Measurements from ENCODE around the gene PHACTR2. TPM values are rescaled to one million over a fixed set of nuclear protein-coding genes. Genes with fewer than 3 reads are reported as not detected.
A peak's percentile ranks its signal among the peaks of the same experiment; 100 is the strongest.
"Not testable (repeated sequence)": the region's sequence is repeated elsewhere in the genome, so short reads cannot be mapped to it uniquely, and the experiment has no call there.

PHACTR2 gene
- total RNA-seq, 2 experiments from 2014 or later: 13.5 to 14.6 TPM

DNA sequence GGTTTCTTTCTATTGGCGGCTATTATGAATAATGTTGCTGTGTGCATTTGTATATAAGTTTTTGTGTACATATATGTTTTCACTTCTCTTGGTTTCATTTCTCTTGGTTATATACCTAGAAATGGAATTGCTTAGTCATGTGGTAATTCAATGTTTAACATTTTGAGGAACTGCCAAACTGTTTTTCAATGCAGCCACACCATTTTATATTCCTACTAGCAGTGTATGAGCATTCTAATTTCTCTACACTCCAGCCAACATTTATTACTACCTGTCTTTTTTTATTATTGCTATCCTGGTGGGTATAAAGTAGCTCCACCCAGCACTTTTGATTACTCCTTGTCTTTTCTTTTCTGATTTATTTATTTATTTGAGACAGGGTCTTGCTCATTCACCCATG, 54.8 kb downstream of the PHACTR2 start:
- DNase-seq (no peak), ATAC-seq (no peak)
- ChIA-PET CTCF (interaction anchor here (0.9 to 1.0 kb wide), 2 partner anchors 157 to 281 kb away, joined by 3 read pairs; no protein-coding TSS in a partner anchor), POLR2A (no interaction called here)
- TF ChIP-seq, protein P1, sequence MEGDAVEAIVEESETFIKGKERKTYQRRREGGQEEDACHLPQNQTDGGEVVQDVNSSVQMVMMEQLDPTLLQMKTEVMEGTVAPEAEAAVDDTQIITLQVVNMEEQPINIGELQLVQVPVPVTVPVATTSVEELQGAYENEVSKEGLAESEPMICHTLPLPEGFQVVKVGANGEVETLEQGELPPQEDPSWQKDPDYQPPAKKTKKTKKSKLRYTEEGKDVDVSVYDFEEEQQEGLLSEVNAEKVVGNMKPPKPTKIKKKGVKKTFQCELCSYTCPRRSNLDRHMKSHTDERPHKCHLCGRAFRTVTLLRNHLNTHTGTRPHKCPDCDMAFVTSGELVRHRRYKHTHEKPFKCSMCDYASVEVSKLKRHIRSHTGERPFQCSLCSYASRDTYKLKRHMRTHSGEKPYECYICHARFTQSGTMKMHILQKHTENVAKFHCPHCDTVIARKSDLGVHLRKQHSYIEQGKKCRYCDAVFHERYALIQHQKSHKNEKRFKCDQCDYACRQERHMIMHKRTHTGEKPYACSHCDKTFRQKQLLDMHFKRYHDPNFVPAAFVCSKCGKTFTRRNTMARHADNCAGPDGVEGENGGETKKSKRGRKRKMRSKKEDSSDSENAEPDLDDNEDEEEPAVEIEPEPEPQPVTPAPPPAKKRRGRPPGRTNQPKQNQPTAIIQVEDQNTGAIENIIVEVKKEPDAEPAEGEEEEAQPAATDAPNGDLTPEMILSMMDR (IDR thresholded peaks at IDR 0.05): no peak
- H3K4me1 Mint-ChIP-seq (ENCODE audit: low read depth): peaks cover 31% of the 10 kb centered on the region
- intact Hi-C loops (cut with micrococcal nuclease): no loop called here
- H3K36me3 Mint-ChIP-seq (ENCODE audit: low read depth): no peaks in the 10 kb centered on the region
- H3K27ac Mint-ChIP-seq: peak overlapping the region; percentile 14
- H3K27me3 Mint-ChIP-seq: no peaks in the 10 kb centered on the region
- no peaks in the 10 kb centered on the region for H3K9me3 Mint-ChIP-seq
- no peak overlapping the region for H3K4me3 Mint-ChIP-seq

DNA sequence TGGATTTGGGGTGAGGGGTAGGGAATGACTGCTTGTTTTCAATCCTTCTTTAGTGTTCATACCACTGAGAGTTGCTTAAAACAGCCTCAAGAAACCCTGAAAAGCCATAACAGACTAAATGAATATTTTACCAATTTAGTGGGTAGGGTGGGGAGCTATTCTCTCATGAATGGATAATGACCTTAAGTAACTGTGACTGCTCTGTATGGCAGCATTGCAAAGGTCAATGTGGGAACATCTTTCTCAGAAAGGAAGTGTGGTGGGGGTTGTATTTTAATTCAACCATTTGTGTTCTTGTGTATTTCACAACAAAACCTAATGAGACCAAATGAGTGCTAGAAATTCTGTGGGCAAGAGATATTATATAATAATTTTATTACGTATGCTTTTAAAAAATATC, 55.7 kb downstream of the PHACTR2 start:
- DNase-seq (peak; percentile 10), ATAC-seq (peak; percentile 87)
- TF ChIP-seq, protein P1 (IDR thresholded peaks at IDR 0.05): no peak
- no peak overlapping the region for H3K4me3 Mint-ChIP-seq
- H3K27me3 Mint-ChIP-seq: no peaks in the 10 kb centered on the region
- H3K36me3 Mint-ChIP-seq (ENCODE audit: low read depth): no peaks in the 10 kb centered on the region
- CTCF ChIA-PET: no interaction called here
- intact Hi-C loops (cut with micrococcal nuclease): no loop called here
- no peaks in the 10 kb centered on the region for H3K9me3 Mint-ChIP-seq
- POLR2A ChIA-PET: no interaction called here
- H3K27ac Mint-ChIP-seq: no peak overlapping the region
- H3K4me1 Mint-ChIP-seq (ENCODE audit: low read depth): peaks cover 31% of the 10 kb centered on the region

DNA sequence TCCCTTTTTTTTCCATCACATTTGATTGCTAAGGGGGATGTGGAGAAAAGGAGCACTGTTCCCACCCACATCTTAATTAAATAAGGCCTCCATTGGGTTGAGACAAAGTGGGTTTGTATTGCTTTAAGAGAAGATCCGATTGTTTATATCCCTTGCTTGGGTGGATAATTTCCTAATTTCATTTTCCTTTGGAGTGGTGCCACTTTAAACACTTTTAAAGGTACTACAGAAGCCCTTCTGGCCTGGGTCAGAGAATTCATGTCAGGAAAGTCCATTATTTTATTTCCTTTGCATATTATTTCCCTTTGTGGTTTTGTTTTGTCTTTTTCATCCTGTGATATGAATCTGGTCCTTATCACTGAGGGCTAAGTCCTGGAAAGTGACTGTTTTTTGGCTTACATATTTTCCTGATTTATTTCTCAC, 56.9 kb downstream of the PHACTR2 start:
- intact Hi-C loops (cut with micrococcal nuclease): no loop called here
- Mint-ChIP-seq H3K27ac (no peak overlapping the region), H3K4me1 (ENCODE audit: low read depth) (peaks cover 36% of the 10 kb centered on the region), H3K27me3 (no peaks in the 10 kb centered on the region), H3K36me3 (ENCODE audit: low read depth) (no peaks in the 10 kb centered on the region), H3K9me3 (no peaks in the 10 kb centered on the region), H3K4me3 (no peak overlapping the region)
- ATAC-seq (no peak), DNase-seq (no peak)
- TF ChIP-seq, protein P1 (IDR thresholded peaks at IDR 0.05): no peak
- ChIA-PET CTCF (no interaction called here), POLR2A (no interaction called here)

DNA sequence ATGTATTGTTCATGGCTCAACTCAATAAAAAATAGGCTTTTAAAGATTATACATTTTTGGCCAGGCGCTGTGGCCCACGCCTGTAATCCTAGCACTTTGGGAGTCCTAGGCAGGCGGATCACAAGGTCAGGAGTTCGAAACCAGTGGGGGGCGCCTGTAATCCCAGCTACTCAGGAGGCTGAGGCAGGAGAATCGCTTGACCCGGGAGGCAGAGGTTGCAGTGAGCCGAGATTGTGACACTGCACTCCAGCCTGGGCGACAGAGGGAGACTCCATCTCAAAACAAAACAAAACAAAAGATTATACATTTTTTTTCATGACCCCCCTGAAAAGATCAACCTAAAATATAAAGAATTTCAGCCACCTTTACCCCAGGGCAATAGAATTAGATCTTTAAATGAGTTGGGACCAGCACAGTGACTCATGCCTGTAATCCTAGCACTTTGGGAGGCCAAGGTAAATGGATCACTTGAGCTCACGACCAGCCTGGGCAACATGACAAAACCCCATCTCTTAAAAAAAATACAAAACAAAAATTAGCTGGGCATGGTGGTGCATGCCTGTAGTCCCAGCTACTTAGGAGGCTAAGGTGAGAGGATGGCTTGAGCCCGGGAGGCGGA, 60.4 kb downstream of the PHACTR2 start:
- POLR2A ChIA-PET; H3K27me3 Mint-ChIP-seq; H3K9me3 Mint-ChIP-seq; H3K27ac Mint-ChIP-seq; intact Hi-C loops (cut with micrococcal nuclease); CTCF ChIA-PET; H3K36me3 Mint-ChIP-seq (ENCODE audit: low read depth); DNase-seq; H3K4me3 Mint-ChIP-seq; ATAC-seq: not testable (repeated sequence)
- H3K4me1 Mint-ChIP-seq (ENCODE audit: low read depth): peaks cover 21% of the 10 kb centered on the region

DNA sequence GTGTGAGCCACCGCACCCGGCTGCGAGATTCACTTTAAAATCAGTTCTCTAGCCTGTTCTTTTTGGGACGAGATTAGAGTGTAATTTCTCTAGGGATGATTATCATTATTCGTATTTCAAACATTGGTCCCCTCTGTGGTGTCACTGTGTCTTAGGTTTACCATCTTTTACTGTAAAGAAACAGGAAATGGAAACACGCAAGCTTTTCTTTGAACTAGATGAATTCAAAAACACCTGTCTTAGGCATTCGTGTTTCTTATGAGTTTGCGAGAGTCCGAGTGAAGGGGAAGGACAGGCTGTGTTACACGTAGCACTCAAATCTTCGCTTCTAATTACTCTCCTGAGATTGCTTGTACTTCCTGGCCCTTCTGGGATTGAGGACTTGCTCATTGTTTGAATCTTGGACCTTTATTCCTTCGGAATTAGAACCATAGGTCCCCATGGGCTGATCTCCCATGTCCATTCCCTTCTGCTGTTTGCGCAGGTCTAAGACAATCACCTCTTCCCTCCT, 61.6 kb downstream of the PHACTR2 start:
- intact Hi-C loops (cut with micrococcal nuclease): no loop called here
- Mint-ChIP-seq H3K9me3 (no peaks in the 10 kb centered on the region), H3K4me3 (no peak overlapping the region), H3K36me3 (ENCODE audit: low read depth) (no peaks in the 10 kb centered on the region), H3K4me1 (ENCODE audit: low read depth) (peaks cover 11% of the 10 kb centered on the region), H3K27me3 (no peaks in the 10 kb centered on the region), H3K27ac (no peak overlapping the region)
- ATAC-seq (no peak), DNase-seq (no peak)
- CTCF ChIA-PET: no interaction called here
- POLR2A ChIA-PET: no interaction called here
- TF ChIP-seq, protein P1 (IDR thresholded peaks at IDR 0.05): no peak

Data from activated CD8-positive, alpha-beta T cell treated with anti-CD3 and anti-CD28 coated beads for 36 hours (primary cell).